K562 (cell line): ENCODE results near the gene SAT2. TPM values are rescaled to one million over a fixed set of nuclear protein-coding genes. Genes with fewer than 3 reads are reported as not detected.

Experiments used
- BRF1 ChIP-seq: IDR thresholded peaks from 3 replicates; pipeline ENCODE4 v1.6.1; 2011; ENCODE audit warnings: borderline replicate concordance, mild to moderate bottlenecking; ENCODE audit not compliant: insufficient read length; ENCODE audit errors: extremely low read depth
- CBX2 ChIP-seq: fragments of 200-600 bp; sonication (generic); IDR thresholded peaks from one replicate; pipeline ENCODE4 v1.6.1; 2012; ENCODE audit warnings: mild to moderate bottlenecking, low read length, inconsistent platforms; ENCODE audit not compliant: insufficient read depth, poor library complexity, severe bottlenecking
- CHD1 ChIP-seq: fragments of 200-600 bp; sonication (generic); IDR thresholded peaks from one replicate; pipeline ENCODE4 v1.6.1; 2012; ENCODE audit warnings: mild to moderate bottlenecking, moderate library complexity, low read length, inconsistent platforms
- GTF2E2 ChIP-seq: fragments of 200-800 bp; sonication (Bioruptor generic); IDR thresholded peaks from 2 replicates; pipeline ENCODE4 v1.6.1; 2016; ENCODE audit warnings: missing genetic modification characterization, missing compliant biosample characterization
- LCOR ChIP-seq: sonication (generic); formaldehyde crosslinking; IDR thresholded peaks from 2 replicates; pipeline ENCODE4 v1.8.0; 2022; ENCODE audit warnings: mild to moderate bottlenecking, missing genetic modification reagents
- RBM25 ChIP-seq: fragments of 200-400 bp; formaldehyde crosslinking; IDR thresholded peaks from 2 replicates; pipeline ENCODE4 v1.6.1; 2018; ENCODE audit warnings: low read length, low read depth, moderate library complexity; ENCODE audit not compliant: severe bottlenecking
- SAP30 ChIP-seq: fragments of 200-600 bp; sonication (generic); IDR thresholded peaks from 2 replicates; pipeline ENCODE4 v1.6.1; 2012; ENCODE audit warnings: borderline replicate concordance, low read depth, mild to moderate bottlenecking, moderate library complexity, low read length, control low read depth, inconsistent platforms; ENCODE audit not compliant: insufficient read depth, poor library complexity, severe bottlenecking
- SMARCC2 ChIP-seq: fragments of 450-650 bp; IDR thresholded peaks from 2 replicates; pipeline ENCODE4 v1.6.1; 2017; ENCODE audit warnings: antibody characterized with exemption, moderate library complexity, mild to moderate bottlenecking, low read depth
- THRAP3 ChIP-seq: fragments of 450-650 bp; IDR thresholded peaks from 2 replicates; pipeline ENCODE4 v1.6.1; 2016; ENCODE audit warnings: mild to moderate bottlenecking, inconsistent platforms, borderline replicate concordance
- ZNF445 ChIP-seq: fragments of 250-450 bp; sonication (Bioruptor Pico); IDR thresholded peaks from 2 replicates; pipeline ENCODE4 v1.4.0; 2020; ENCODE audit warnings: low read depth, mild to moderate bottlenecking, moderate library complexity
- ZNF707 ChIP-seq: fragments of 250-450 bp; sonication (Bioruptor Pico); conservative IDR thresholded peaks from 2 replicates; pipeline ENCODE4 v1.8.0; 2022; ENCODE audit warnings: inconsistent platforms, mild to moderate bottlenecking, moderate library complexity
- ZZZ3 ChIP-seq: fragments of 450-650 bp; IDR thresholded peaks from 2 replicates; pipeline ENCODE4 v1.6.1; 2016; ENCODE audit warnings: antibody characterized with exemption, mild to moderate bottlenecking, moderate library complexity
- polyA plus RNA-seq, 8 experiments: library from polyadenylated mRNA; depleted of rRNA in 4 of 8; stranded (reverse) in 5 of 8; unstranded in 3 of 8; fragments of >200 nt; fragmentation: Nextera tagmentation in 2 of 8; fragmentation: Illumina TruSeq in 1 of 8; extraction: Ambion mirVana in 2 of 8; extraction: Trizol in 1 of 8; gene quantifications; 2 replicates each; pipeline versions ENCODE4 v1.2.1 to v1.2.3, GENCODE V29; 2011 to 2014; ENCODE audit warnings: inconsistent platforms in 1 of 8, missing spikeins in 1 of 8
- total RNA-seq, 7 experiments: library from RNA; depleted of rRNA in 6 of 7; stranded (reverse); fragments of >200 nt in 6 of 7; fragmentation: Illumina TruSeq in 2 of 7; extraction: Trizol in 2 of 7; gene quantifications; 2 replicates each; pipeline versions ENCODE4 v1.2.1 to v1.2.3, GENCODE V29; 2011 to 2021; ENCODE audit warnings: low replicate concordance in 1 of 7
- TF ChIP-seq, protein P1 (sequence below): fragments of 250-450 bp; sonication (Bioruptor Pico); IDR thresholded peaks from 2 replicates; pipeline ENCODE4 v1.8.0; 2022; ENCODE audit warnings: inconsistent platforms

SAT2 gene
- total and polyA plus RNA-seq, 9 of the 15 experiments (the other 6 are each of a cell fraction or from before 2014, with no cell fraction given), result 2.0 to 8.0 (median 5.3) TPM

DNA sequence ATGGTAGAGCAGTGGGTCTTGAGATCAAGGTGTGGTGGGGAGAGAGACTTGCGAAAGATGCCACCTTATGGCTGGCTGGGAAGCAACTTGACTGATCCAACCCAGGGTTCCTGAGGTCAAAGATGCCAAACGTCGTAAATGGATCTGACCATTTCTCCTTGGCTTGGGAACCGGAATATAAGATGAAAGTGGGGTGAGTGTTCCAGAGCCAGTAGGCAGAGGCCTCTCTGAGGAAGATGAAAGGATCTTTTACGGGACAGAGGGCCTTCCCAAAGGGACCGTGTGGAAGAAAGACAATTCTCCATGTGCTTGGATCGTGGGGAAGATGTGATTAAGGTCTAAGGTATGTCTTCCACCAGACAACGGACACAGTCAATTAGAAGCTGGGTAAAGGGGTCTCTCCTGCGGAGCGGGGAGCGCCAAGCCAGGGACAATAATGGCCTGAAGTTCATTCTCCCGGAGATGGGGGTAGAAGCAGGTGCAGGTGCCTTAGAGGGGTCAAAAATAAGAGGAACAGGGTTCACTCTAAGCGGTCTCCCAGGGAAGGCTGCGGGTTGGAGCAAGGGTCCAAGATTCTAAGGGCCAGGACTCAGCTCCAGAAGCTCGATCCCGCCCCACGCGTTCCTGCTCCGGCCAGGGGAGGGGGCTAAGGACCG lies 13.7 kb downstream of the SAT2 start (continued):
- TF ChIP-seq ZZZ3 (no peak), GTF2E2 (no peak), CBX2 (no peak), THRAP3 (no peak), SAP30 (peak; percentile 60), CHD1 (peak; percentile 39), ZNF445 (CRISPR knock-in tag) (no peak), ZNF707 (CRISPR knock-in tag) (no peak), LCOR (CRISPR knock-in tag) (0 out of 2 replicates have a peak, but pooled peaks have one; percentile 43), BRF1 (no peak), RBM25 (no peak), SMARCC2 (peak; percentile 58; the same call in 1 of the 2 replicates)
- TF ChIP-seq, protein P1, sequence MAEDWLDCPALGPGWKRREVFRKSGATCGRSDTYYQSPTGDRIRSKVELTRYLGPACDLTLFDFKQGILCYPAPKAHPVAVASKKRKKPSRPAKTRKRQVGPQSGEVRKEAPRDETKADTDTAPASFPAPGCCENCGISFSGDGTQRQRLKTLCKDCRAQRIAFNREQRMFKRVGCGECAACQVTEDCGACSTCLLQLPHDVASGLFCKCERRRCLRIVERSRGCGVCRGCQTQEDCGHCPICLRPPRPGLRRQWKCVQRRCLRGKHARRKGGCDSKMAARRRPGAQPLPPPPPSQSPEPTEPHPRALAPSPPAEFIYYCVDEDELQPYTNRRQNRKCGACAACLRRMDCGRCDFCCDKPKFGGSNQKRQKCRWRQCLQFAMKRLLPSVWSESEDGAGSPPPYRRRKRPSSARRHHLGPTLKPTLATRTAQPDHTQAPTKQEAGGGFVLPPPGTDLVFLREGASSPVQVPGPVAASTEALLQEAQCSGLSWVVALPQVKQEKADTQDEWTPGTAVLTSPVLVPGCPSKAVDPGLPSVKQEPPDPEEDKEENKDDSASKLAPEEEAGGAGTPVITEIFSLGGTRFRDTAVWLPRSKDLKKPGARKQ, result no peak
